Activated CD4-positive, CD25-positive, alpha-beta regulatory T cell treated with anti-CD3 and anti-CD28 coated beads, Interleukin-2, amount 50 U/mL, for 16 hours (primary cell): ENCODE data around the gene OR7G1.

Source experiments
- DNase-seq: peaks from one replicate; pipeline ENCODE4 v3.0.0-alpha.2; 2020; ENCODE audit warnings: low read depth, low spot score

The OR7G1 gene, protein sequence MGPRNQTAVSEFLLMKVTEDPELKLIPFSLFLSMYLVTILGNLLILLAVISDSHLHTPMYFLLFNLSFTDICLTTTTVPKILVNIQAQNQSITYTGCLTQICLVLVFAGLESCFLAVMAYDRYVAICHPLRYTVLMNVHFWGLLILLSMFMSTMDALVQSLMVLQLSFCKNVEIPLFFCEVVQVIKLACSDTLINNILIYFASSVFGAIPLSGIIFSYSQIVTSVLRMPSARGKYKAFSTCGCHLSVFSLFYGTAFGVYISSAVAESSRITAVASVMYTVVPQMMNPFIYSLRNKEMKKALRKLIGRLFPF

GRCh38 chr19:9115307-9115813 is at the start of gene OR7G1:
Gene OR7G1 (minus strand): TSS chr19:9115763. CDS start chr19:9115763, 0 bp downstream.
- no peak for DNase-seq

DNA sequence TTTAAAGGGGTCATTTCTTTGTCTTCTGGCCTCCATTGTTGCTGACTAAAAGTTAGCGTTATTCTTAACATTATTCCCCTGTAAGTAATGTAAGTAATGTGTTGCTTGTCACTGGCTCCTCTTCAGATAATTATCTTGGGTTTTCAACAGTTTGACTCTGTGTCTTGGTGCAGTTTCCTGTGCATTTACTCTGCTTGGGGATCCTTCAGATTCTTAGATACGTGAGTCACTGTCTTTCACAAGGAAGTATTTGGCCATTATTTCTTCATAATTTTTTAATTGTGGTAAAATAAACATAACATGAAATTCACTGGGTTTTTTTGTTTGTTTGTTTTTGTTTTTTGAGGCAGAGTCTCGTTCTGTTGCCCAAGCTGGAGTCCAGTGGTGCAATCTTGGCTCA is 49.7 kb upstream of the OR7G1 start:
- no peak for DNase-seq

- no peak for DNase-seq
Measured at GRCh38 chr19:9161427-9161826, 45.9 kb upstream of the OR7G1 start.

DNA sequence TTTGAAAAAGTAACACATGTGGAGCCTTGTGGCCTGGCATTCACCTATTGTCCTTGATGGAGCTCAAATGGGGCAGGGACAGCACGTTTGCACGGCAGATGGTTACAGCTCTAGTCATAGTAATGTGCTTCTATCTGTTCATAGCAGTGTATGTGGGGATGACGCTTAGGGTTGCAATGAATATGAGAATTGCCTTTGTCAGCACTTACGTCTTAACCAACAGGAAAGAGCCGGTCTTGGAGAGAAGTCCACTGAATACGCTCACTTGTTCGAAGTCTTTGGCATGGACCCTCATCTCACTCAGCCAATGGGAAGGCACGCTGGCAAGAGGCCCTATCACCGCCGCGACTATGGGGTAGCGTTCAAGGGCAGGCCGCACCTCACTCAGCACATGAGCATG is 44.3 kb upstream of the OR7G1 start:
- DNase-seq: no peak

GRCh38 chr19:9156304-9156703 is 40.7 kb upstream of the OR7G1 start:
- no peak for DNase-seq

GRCh38 chr19:9155591-9155990 is 40.0 kb upstream of the OR7G1 start:
- no peak for DNase-seq

DNA sequence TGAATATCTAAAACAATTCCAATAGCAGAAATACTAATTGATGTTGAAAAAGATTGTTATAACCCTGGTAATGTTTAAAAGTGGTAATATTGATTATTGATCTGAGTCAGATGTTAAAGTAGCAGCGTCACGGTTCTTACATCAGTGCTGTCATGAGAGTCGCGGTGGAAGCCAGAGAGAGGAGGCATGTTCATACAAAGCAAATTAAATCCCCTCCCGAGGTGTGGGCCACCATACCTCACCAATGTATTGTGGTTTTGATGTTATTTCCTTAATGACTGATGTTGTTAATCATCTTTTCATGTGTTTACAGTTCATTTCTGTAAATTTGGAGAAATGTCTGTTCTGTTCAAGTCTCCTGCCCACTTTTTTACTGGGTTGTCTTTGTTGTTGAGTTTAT is 35.8 kb upstream of the OR7G1 start:
- DNase-seq: no peak

DNA sequence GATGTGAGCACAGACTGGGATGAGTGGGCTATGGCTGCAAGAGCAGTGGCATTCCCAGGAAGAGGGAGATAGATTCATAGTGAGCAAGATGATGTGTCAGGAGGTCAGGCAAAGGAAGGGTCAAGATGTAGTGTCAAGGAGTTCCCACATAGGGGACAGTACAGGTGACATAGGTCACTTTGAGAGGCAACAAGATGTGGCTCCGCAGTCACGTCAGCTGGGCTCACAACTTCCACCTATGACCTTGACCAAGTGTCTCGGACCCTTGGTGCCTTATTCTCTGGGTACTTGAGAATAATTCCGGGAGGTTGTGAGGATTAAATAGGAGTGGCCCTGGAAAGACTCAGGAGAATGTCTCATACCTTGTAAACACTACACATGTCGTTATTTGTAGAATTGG is 35.1 kb upstream of the OR7G1 start:
- no peak for DNase-seq

DNA sequence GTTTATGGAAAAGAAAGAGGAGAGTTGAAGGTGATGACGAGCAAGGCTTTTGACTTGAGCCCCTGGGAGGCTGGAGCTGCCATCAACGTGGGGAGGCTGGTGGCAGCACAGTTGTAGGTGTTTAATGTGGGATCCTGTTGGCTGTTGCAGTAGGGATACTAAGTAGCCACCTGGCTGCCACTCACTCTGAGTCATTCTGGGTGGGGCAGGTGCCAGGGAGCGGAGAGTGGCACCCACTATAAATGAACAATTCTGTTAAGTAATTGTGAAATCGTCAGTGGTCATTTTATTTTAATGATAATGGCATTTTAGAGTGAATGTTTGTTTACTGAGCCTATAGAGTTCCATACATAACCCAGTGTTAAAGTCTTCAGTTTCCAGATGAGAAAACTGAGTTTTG is 34.4 kb upstream of the OR7G1 start:
- DNase-seq: no peak

DNA sequence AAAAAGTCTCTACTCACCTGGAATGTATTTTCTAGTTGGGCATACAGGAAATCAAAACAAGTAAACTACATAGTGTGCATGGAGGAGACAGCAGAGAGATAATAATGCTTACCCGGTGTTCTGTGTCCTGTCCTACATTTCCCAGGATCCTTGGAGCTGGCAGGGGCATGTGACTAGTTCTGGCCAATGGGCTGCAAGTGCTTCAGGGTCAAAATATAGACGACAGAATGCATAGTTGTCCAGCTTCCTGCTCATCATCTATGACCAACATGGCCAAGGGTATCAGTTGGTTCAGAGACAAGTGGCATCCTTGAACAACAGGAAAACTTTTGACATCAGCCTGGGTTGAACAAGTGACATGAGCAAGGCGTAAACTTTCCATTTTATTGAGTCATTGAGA is 33.1 kb upstream of the OR7G1 start:
- no peak for DNase-seq

DNA sequence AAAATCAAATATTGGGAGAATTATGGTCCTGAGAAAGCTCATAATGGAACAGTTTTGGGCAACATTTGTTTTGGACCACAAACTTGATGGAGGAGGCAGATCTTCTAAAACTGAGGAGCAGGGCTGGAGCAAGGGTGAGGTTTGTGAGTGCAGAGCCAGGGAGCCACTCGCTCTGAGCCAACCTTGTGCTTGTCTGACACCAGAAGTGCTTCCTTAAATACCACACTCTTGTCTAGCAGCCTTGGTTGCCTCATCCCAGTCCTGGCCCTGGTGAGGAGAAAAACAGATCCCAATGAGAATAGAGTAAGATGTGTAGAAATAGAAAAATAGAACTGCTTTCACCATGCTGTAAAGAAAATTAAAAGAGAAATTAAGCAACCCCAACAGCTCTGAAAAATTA is 31.3 kb upstream of the OR7G1 start:
- DNase-seq: no peak

DNA sequence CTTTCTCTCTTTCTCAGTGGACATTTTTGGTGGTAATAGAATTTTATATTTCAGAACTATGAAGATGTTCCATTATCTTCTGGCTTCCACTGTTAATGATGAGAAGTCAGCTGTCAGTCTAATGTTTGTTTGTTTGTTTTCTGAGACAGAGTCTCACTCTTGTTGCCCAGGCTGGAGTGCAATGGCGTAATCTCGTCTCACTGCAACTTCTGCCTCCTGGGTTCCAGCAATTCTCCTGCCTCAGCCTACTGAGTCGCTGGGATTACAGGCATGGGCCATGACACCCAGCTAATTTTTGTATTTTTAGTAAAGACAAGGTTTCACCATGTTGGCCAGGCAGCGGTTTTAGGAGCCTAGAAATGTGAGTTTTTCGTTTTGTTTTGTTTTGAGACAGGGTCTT is 29.4 kb upstream of the OR7G1 start:
- DNase-seq: no peak

GRCh38 chr19:9140159-9140874 is 24.8 kb upstream of the OR7G1 start, which contains the start of gene ZNF317:
Gene ZNF317 (plus strand): TSS chr19:9140397. CDS start chr19:9156017, 15,620 bp downstream.
- DNase-seq: peak; percentile 84

- DNase-seq: no peak
Measured at GRCh38 chr19:9139609-9140158, 24.1 kb upstream of the OR7G1 start.

- no peak for DNase-seq
Measured at GRCh38 chr19:9132422-9132821, 16.9 kb upstream of the OR7G1 start.

- DNase-seq: no peak
Measured at GRCh38 chr19:9130965-9131364, 15.4 kb upstream of the OR7G1 start.

DNA sequence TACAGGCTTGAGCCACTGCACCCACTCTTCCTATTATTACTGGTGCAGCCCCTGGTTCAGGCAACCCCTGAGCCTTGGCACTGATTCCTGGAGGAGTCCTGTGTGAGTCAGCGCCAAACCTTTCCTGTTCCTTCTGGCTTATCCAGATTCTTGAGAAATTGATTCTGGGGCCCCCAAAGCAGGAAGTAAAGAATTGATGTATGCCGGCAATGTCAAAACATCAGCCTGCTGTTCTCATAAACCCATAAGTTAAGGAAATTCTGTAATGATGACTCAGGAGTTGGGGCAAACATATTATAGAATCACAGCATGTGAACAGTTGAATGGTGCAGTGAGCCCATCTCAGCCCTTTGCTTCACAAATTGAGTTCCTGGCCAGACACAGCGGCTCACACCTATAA is 12.6 kb upstream of the OR7G1 start:
- DNase-seq: no peak

DNA sequence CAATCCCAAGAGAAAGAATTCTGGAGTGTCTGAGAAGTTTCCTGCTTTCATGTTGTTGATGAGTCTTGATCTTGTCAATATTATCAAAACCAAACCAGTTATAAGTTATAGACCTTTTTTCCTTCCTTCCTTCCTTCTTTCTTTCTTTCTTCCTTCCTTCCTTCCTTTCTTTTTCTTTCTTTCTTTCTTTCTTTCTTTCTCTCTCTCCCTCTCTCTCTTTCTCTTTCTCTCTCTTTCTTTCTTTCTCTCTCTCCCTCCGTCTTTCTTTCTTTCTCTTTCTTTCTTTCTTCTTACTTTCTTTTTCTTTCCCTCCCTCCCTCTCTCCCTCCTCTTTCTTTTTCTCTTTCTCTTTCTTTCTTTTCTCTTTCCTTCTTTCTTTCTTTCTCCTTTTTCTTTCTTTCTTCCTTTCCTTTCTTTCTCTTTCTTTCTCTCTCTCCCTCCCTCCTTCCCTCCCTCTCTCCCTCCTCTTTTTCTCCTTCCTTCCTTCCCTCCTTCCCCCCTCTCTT is 11.4 kb upstream of the OR7G1 start, which contains the start of gene OR7G3:
TSS of gene OR7G3 (minus strand) at position 51 of the 506 bp plus-strand sequence. CDS start at position 51, 0 bp downstream.
- DNase-seq: no peak

DNA sequence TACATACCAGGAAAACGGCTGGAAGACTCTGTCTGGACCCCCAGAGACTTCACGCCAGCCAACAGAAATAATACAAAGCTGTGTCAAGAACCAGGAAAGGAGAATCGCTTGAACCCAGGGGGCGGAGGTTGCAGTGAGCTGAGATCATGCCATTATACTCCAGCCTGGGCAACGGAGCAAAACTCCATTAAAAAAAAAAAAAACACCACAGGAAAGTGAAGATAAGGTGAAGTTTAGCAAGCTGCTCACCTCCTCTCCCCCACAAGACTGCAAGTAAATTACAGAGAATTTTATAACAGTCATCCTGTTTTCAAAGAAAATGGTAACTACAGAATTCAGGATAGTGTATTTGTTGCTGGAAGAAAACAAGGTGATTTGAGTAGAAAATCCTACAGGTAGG is 984 bp upstream of the OR7G1 start:
- DNase-seq: no peak

DNA sequence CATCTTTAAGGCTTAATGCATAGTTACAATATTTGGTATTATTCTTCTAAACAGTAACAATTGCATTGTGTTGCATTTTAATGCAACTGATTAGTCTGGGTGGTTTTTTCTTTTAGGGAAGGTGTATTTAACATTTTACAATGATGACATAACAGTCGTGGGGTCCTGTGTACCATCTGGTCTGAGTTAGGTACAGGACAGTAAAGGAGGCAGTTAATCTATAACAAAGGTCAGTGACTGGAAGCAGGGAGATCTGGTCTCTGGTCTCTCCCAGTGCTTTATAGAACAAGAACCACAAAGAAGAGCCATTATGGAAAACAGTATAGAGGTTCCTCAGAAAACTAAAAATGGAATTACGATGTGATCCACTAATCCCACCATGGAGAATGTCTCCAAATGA is 5.6 kb downstream of the OR7G1 start:
- no peak for DNase-seq

DNA sequence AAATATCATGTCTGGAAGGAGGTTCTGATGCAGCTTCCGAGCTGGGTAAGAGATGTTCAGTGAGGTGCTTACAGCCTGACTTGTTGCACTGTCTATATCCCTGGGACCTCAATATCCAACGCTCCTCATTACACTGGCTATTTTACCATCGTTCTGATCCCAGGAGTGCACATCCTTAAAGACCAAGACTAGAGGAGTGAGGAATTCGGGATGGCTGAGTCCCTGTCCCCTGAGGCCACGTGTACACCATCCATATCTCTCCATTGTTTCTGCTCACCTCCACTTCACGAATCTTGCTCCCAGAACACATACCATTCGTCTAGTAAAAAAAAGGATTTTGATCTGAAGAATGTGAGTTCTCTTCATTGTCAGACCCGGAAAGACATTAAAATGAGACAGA is 8.2 kb downstream of the OR7G1 start, which contains the start of gene OR7G2:
TSS of gene OR7G2 (minus strand) at position 101 of the 400 bp plus-strand sequence. CDS start 4,232 bp downstream, outside the sequence.
- no peak for DNase-seq

DNA sequence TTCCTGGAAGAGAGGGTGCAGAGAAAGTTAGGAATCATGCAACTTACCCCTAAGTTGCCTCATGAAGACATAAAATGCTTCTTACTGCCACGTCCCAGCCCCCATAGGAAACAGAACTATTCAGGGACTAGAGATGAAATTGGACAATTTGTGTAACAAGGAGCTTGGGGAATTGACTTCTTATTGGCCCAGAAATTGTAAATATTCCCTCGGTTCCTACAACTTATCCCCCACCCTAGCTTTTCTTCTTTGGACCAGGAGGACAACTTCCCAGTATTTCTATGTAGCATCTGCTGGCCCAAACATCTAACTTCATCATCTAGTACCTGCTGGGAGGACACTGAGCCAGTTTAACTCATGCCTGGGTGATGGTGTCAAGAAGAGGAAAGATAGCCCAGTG is 28.8 kb downstream of the OR7G1 start, which contains the start of gene OR1M1:
TSS of gene OR1M1 (plus strand) at position 301 of the 400 bp plus-strand sequence. CDS start 6,184 bp downstream, outside the sequence.
- no peak for DNase-seq
